GM12865 (cell line): Measurements from ENCODE around the gene AP5S1.
"Not testable (repeated sequence)": the region's sequence is repeated elsewhere in the genome, so short reads cannot be mapped to it uniquely, and the experiment has no call there.

Experiments
- DNase-seq: peaks from one replicate; pipeline ENCODE4 v3.0.0; 2010; ENCODE audit warnings: low read depth
- H3K4me3 ChIP-seq: 2 replicates; pipeline ENCODE4 v1.5.1; 2011; ENCODE audit warnings: mild to moderate bottlenecking, low read depth, low read length, control low read depth
- CTCF ChIP-seq: IDR thresholded peaks from 2 replicates; pipeline ENCODE4 v1.5.1; 2011; ENCODE audit warnings: low read length, control low read depth, low read depth, inconsistent platforms; ENCODE audit not compliant: insufficient read depth; ENCODE audit errors: missing control alignments

AP5S1 gene

GRCh38 chr20:3820901-3821727, 767 bp downstream of the AP5S1 start:
- no peak for TF ChIP-seq CTCF
- peak overlapping the region; percentile 94 for H3K4me3 ChIP-seq
- DNase-seq = no peak

GRCh38 chr20:3821996-3822395, 1.6 kb downstream of the AP5S1 start:
- no peak overlapping the region for H3K4me3 ChIP-seq
- no peak for DNase-seq
- TF ChIP-seq CTCF = no peak

- H3K4me3 ChIP-seq = no peak overlapping the region
- TF ChIP-seq CTCF = no peak
- no peak for DNase-seq
Measured at GRCh38 chr20:3823881-3824280, 3.5 kb downstream of the AP5S1 start.

- TF ChIP-seq CTCF = no peak
- DNase-seq = no peak
- no peak overlapping the region for H3K4me3 ChIP-seq
Measured at GRCh38 chr20:3825526-3825925, 5.2 kb downstream of the AP5S1 start.

GRCh38 chr20:3826420-3826819, 6.1 kb downstream of the AP5S1 start:
- H3K4me3 ChIP-seq = no peak overlapping the region
- no peak for DNase-seq
- TF ChIP-seq CTCF = no peak

- TF ChIP-seq CTCF = no peak
- DNase-seq = no peak
- no peak overlapping the region for H3K4me3 ChIP-seq
Measured at GRCh38 chr20:3828798-3829197, 8.5 kb downstream of the AP5S1 start.

GRCh38 chr20:3829891-3830290, 9.5 kb downstream of the AP5S1 start:
- H3K4me3 ChIP-seq, DNase-seq: not testable (repeated sequence)
